ENCODE data around the gene TLR5. TPM values are rescaled to one million over a fixed set of nuclear protein-coding genes. Genes with fewer than 3 reads are reported as not detected.
"Not testable (repeated sequence)": the region's sequence is repeated elsewhere in the genome, so short reads cannot be mapped to it uniquely, and the experiment has no call there.

The TLR5 gene
- total RNA-seq, 1 donor, result 0.36 TPM

DNA sequence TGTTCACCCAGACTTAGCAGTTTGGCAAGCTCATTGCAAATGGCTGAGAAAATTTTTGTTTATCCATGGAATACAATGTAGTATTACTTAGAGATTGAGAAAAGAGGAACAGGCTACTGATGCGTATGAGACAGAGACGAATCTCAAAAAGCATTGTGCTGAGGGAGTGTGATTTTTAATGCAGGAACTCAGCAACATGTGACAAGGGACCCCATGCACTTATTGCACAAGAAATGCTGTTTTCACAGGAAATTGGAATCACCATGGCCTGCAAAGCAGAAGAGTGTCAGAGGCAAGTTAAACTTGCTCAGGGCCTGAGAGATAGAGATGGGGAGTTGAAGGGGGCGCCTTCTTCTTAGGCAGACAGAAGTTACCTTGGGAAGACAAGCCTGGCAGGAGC lies 32.6 kb upstream of the TLR5 start:
- H3K4me3 ChIP-seq (ENCODE audit: low read depth, low read length), result no peak overlapping the region
- no peak for DNase-seq (ENCODE audit: low read depth)
- no peak for TF ChIP-seq CTCF (IDR thresholded peaks at IDR 0.05; ENCODE audit: insufficient read depth, low read length)

DNA sequence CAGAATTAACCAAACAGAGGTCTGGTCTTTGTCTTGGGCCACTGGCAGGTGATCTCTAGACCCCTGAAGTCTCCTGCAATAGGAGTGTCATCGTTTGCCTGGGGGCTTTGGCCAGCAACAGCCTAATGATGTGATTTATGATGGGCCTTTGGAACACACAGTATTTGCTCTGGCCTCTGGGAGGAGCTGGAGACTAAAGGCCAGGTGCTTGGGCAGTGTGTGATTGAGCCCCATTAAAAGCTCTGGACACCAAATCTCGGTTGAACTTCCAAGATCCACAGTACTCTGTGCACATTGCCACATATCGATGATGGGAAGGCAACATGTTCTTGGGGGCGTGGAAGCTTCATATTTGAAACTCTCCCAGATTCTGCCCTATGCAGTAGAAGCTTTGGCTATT lies 32.0 kb upstream of the TLR5 start:
- peak; percentile 14 for DNase-seq (ENCODE audit: low read depth)
- peak; percentile 16 for TF ChIP-seq CTCF (IDR thresholded peaks at IDR 0.05; ENCODE audit: insufficient read depth, low read length)
- H3K4me3 ChIP-seq (ENCODE audit: low read depth, low read length), result no peak overlapping the region

DNA sequence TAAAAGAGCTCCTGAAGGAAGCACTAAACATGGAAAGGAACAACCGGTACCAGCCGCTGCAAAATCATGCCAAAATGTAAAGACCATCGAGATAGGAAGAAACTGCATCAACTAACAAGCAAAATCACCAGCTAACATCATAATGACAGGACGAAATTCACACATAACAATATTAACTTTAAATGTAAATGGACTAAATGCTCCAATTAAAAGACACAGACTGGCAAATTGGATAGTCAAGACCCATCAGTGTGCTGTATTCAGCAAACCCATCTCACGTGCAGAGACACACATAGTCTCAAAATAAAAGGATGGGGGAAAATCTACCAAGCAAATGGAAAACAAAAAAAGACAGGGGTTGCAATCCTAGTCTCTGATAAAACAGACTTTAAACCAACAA lies 26.4 kb upstream of the TLR5 start:
- not testable (repeated sequence) for DNase-seq (ENCODE audit: low read depth); H3K4me3 ChIP-seq (ENCODE audit: low read depth, low read length)

- TF ChIP-seq CTCF (IDR thresholded peaks at IDR 0.05; ENCODE audit: insufficient read depth, low read length), result no peak
- DNase-seq (ENCODE audit: low read depth), result no peak
- H3K4me3 ChIP-seq (ENCODE audit: low read depth, low read length), result no peak overlapping the region
Observed at GRCh38 chr1:223161321-223161720, 18.3 kb upstream of the TLR5 start.

GRCh38 chr1:223156343-223156742 lies 13.3 kb upstream of the TLR5 start:
- TF ChIP-seq CTCF (IDR thresholded peaks at IDR 0.05; ENCODE audit: insufficient read depth, low read length), result no peak
- H3K4me3 ChIP-seq (ENCODE audit: low read depth, low read length), result no peak overlapping the region
- no peak for DNase-seq (ENCODE audit: low read depth)

DNA sequence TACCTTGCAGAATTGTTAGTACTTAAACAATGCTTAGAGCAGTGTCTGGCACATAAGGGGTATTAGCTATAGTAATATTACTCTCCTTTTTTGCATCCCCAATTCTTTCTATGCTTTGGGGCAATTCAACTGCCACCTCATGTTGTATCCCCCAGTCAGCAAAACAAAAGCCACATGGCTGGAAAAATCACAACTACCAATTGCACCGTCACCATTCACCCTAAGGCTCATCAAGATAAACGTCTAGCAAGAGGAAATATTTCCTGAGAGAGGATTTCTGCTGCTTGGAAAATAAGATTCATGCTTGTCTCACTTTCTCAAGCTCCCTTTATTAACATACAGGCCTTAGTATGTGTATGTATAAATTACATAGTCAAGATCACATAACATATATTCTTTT lies 12.1 kb upstream of the TLR5 start:
- no peak overlapping the region for H3K4me3 ChIP-seq (ENCODE audit: low read depth, low read length)
- no peak for TF ChIP-seq CTCF (IDR thresholded peaks at IDR 0.05; ENCODE audit: insufficient read depth, low read length)
- no peak for DNase-seq (ENCODE audit: low read depth)

GRCh38 chr1:223153177-223154119 lies 10.4 kb upstream of the TLR5 start:
- TF ChIP-seq CTCF (IDR thresholded peaks at IDR 0.05; ENCODE audit: insufficient read depth, low read length), result no peak
- H3K4me3 ChIP-seq (ENCODE audit: low read depth, low read length), result no peak overlapping the region
- peak; percentile 34 for DNase-seq (ENCODE audit: low read depth)
